HG03521 (cell line): ENCODE data around the gene CDC27.
"Not testable (repeated sequence)": the region's sequence is repeated elsewhere in the genome, so short reads cannot be mapped to it uniquely, and the experiment has no call there.

Source experiments
- ATAC-seq: cut with Tn5 transposase; IDR thresholded peaks from one replicate; pipeline ENCODE4 v1.9.1; 2021; ENCODE audit warnings: mild to moderate bottlenecking, moderate library complexity; ENCODE audit not compliant: unreplicated experiment

CDC27 gene

GRCh38 chr17:47219621-47220475 is 30.8 kb upstream of the CDC27 start:
- ATAC-seq = no peak

- no peak for ATAC-seq
Measured at GRCh38 chr17:47218896-47219430, 29.9 kb upstream of the CDC27 start.

DNA sequence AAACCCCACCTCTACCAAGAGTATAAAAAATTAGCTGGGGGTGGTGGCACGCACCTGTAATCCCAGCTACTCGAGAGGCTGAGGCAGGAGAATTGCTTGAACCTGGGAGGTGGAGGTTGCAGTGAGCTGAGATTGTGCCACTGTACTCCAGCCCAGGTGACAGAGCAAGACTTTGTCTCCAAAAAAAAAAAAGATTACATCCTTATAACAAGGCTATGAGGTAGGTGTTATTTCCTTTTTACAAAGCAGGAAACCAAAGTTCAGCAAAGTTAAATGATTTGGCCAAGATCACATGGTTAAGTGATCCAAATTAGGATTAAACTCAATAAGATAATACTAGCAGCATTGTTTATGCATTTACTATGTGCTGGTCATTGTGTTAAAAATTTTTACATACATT is 28.2 kb upstream of the CDC27 start:
- ATAC-seq = not testable (repeated sequence)

GRCh38 chr17:47216821-47217220 is 27.7 kb upstream of the CDC27 start:
- not testable (repeated sequence) for ATAC-seq

DNA sequence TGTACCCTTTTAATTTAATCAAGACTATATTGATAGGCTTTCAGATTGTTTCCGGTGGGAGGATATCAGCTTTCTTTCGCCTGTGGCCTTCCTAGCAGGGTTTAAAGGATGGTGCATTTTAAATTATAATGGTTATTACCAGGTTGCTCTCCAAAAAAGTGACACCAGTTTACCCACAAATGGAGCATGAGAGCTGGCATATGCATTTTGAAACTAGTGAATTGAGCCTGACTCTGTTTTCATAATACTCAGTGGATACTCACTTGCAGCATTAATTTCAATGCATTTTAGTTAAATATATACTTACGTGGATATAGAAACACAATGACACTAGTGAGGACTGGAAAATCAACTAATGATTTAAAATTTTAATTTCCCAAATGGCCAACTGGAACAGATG is 25.8 kb upstream of the CDC27 start:
- ATAC-seq = no peak

DNA sequence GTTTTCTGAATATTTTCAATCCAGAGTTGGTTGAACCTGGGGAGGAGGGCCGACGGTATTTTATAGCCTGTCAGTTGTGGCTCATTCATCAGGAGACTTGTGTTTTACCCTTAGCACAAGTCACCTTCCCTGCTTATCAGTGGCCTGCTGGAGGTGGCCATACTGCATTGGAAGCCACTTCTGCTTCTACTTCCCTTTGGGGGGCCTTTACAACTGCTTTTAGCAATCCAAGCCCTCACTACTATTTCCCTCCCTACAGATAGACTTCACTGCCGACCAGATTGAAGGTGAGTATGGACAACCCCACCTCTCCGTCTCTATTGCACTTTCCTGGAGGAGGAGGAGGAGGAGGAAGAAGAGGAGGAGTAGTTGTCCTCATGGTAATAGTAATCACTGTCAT is 24.4 kb upstream of the CDC27 start:
- ATAC-seq = no peak

- no peak for ATAC-seq
Measured at GRCh38 chr17:47212458-47212857, 23.4 kb upstream of the CDC27 start.

DNA sequence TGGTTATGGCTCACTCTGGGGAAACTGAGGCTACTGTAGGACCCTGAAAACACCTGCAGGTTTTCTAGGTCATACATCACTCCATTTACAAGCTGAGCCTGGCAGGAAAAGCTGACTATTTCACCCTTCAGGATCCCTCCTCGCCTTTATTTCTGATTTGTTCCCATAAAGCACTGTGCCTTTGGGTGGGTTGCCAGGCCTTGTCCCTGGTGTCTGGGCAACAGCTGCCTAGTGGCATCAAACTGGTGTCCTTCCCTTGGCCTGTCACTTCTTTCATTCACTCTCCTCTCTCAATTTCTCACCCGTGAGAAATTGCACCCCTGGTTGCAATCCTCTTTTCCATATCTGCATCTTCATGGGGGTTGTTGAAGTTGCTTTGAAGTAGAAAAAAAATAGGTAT is 21.7 kb upstream of the CDC27 start:
- ATAC-seq = no peak

DNA sequence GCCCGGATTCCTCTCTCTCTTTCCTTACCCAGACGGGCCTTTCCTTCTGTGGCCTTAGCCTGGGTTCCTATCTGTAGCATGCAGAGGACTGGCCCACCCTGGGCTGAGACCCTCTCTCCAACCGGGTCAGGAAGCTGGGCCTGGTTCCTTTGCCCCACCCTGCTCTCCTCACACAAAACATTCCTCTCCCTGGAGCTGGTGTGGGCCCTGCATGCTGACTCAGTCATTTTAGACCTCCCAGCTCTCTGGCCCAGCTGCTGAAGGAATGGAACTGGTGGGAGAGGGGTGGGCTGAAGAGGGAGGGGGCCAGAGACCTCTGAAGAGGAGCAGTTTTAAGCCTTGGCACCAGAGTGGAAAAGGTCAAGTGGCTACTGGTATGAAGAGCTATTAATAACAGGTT is 21.0 kb upstream of the CDC27 start:
- no peak for ATAC-seq

GRCh38 chr17:47209499-47209898 is 20.4 kb upstream of the CDC27 start:
- no peak for ATAC-seq

DNA sequence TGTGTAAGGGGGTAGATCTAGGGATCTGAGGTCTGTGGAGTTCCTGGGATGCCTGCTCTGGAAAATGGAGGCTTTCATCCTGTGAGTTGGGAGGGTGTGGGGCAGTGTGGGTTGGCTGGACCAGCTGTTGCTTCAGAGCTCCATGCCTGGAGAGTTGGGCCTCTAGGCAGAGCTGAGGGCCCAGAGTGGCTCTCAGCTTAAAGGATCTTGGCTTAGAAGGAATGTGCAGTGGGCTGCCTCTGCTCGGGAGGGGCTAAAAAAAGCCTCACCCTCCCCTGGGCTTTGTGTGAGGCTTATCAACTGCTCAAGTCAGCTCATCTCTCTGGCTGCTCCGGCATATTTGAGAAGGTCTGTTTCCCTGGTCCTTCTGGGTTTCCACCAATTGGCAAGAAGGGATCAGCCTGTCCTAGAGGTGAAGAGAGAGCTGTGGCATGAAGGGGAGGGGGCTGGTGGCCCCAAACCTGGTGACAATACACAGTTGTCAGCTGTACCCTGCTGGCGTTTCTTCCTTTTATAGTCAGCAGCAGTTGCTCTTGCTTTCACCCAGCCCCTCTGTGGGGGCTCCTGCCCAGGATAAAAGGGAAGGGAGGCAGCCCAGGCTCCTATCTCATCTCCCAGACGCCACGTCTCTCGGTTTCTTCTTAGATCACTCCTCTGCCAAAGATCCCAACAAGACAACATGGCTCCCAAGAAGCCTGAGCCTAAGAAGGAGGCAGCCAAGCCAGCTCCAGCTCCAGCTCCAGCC is 19.8 kb upstream of the CDC27 start, which contains the start of gene MYL4:
Gene MYL4, plus strand, starts transcription at position 605 of the 745 bp plus-strand sequence. Its CDS starts 75 bp downstream, at position 680.
- no peak for ATAC-seq

DNA sequence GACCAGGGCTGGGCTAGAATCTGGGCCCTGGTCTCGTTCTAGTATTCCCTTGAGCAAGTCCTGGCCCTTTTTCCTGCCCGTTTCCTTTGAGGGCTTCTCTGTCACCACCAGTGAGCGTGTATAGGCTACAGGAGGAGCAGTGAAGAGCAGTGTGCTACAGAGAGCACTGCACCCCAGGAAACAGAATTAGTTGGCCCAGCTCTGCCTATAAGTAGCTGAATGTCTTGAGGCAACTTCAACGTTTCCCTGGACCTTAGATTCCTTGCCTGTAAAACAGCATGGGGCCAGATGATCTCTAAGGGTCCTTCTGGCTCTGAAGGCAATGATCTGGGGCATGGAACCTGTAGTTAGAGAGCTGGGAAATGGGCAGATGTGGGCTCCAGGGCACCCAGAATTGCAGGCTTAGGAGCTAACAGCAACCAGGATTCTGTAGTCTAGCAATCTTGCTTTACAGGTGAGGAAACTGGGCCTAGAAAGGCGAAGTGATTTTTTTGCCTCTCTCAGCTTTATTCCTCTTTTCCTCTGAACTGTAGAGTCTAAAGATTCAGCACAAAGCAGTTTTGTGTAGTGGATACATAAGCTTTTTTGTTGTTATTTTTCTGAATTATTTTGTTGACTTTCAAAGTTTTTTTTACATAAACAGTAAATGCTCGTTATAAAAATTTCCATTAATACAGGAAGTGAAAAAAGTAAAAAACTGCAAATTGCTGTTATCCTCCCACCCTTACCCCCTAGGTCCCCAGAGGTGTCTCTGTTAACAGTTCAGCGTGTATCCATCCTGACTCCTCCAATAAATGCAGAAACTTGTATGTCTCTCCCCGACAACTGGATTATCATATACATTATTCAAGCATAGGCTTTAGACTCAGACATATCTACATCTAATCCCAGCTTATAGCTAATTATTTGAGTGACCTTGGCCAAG is 18.3 kb upstream of the CDC27 start:
- no peak for ATAC-seq

DNA sequence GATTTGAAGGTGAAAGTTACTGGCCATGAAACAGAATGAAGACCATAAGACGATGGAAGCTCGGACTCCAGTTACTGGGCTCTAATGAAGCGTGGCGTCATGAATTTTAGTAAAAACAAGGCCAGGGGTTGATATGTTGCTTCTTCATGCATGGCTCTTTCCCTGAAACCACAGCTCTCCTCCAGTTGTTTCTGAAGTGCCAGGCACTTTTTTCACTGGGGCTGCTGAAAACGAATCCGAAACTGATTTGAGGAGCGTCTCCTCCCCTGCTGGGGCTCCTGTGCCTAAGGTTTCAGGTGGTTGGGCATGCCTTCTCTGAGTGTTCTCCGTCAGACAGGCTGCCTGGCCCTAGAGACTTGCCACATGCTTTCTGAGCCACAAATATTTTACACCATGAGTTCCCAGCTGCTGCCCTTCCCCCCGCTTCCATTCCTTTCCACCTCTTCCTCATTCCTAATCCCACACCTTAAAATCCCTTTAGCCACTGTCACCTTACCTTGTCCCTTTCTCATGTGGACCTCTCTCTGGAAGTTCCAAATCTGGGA is 16.4 kb upstream of the CDC27 start:
- ATAC-seq = peak; percentile 45

- peak; percentile 43 for ATAC-seq
Measured at GRCh38 chr17:47204722-47205418, 15.8 kb upstream of the CDC27 start.

DNA sequence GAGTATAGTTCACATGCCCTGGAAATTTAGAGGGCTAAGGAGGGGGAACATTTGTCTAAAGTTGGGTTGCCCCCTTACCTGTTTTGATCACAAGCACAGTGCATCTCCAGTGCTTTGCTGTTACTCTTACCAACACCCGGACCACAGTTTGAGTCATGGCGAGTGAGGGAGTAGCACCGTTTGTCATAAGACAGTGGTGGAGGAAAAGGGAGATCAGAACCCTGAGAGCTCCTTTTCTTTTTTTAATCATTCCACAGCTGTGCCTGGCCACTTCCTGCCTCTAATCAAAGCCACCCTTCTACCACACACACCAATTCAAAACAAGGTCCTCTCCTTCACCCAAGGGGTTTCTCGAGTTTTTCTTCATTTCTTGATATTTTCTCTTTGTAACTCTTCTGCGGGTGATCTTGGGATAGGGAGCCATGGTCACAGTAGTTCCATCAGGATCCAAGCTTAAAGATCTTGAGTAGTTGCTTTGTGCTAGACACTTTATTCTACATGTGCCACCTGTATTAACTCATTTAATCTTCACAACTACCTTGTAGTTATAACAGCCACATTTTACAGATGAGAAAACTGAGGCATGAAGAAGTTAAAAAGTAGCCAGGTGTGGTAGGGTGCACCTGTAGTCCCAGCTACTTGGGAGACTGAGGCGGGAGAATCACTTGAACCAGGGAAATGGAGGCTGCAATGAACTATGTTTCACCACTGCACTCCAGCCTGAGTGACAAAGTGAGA is 15.1 kb upstream of the CDC27 start:
- no peak for ATAC-seq

- no peak for ATAC-seq
Measured at GRCh38 chr17:47201166-47201565, 12.1 kb upstream of the CDC27 start.

DNA sequence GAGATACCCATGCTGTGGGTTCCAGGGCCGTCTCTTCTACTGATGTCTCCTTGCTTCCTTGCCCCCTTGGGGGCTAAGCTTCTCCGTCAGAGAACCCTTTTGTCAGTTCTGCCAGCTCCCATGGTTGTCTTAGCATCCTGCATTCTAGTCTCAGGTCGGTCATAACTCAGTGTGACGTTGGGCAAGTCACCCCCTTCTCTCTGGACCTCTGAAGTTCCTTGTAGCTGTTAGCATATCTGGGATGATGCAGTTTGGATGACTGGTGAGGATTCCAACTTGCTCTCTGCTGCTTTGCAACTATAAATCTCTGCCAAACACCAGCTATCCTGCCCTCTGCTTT is 11.2 kb upstream of the CDC27 start:
- no peak for ATAC-seq

DNA sequence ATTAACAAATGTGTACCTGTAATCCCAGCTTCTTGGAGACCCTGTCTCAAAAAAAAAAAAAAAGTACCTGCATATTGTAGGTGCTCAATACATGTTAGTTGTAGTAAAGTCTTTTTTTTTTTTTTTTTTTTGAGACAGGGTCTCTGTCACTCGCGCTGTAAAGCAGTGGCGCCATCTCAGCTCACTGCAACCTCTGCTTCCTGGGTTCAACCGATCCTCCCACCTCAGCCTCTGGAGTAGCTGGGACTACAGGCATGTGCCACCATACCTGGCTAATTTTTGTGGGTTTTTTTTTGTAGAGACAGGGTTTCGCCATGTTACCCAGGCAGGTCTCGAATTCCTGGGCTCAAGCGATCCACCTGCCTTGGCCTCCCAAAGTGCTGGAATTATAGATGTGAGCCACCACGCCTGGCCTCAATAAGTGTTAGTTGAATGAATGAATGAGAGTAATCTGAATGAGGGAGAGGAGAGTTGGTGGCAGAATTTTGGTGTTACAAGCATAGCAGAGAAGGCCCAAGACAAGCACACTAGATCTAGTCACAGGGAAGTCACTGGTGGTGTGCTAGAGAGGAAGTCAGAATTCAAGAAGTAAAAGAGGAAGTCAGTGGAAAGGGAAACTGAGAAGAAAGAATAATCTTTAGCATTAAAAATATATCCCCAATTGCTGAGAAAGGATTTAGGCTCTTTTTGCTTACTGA is 10.7 kb upstream of the CDC27 start:
- ATAC-seq = no peak

DNA sequence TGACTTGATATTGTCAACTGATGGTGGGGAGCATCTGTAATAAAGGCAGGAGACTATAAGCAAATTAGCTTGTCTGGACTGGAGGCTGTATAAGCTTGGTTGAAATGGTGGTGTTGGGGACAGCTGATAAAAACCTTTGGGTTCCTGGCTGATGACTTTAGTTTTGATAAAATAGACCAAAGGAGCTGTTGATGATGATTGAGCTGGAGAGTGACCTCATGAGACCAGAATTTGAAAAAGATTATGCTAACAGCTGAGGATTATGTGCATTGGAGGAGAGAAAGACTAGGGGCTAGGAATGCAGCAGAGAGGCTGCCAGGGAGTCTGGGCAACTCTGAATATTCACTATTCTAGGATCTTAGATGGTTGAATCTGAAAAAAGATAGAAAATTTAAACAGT is 8.7 kb upstream of the CDC27 start:
- ATAC-seq = no peak
